ENCODE results near the gene GRAMD1A.
"Not testable (repeated sequence)": the region's sequence is repeated elsewhere in the genome, so short reads cannot be mapped to it uniquely, and the experiment has no call there.

Gene GRAMD1A

DNA sequence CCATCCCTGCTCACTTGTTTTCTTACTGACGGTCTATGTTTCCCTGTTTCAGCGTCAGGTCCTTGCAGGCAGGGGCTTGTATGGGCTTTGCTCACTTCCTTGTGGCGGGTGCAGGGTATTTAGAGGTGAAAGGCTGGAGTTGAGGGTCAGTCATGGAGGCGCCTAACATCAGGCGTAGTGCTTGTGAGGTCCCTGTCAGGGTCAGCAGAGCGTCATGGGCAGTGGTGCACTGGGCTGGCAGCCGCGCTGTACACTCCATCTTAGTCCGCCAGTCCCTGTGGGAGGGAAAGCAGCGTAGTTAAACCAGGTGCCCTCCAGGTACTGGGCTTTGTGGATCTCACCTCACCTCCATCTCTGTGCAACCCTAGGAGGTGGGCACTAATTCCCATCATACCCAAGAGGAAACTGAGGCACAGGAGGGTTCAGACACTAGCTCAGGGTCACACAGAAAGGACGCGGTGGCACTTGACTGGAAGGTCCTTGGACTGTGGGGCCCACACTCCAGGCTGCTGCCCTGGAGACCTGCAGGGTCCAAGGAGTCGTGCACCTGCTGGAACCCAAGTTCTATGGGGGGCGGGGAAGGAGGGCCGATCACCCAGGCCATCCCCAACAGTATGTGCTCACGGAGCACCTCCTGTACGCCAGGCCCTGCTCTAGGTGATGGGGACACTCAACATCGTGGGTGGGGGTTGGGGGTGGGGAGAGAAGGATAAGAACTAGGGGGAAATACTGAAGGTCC is 4.6 kb downstream of the GRAMD1A start:
- no peak for DNase-seq (ENCODE audit: low spot score)

DNA sequence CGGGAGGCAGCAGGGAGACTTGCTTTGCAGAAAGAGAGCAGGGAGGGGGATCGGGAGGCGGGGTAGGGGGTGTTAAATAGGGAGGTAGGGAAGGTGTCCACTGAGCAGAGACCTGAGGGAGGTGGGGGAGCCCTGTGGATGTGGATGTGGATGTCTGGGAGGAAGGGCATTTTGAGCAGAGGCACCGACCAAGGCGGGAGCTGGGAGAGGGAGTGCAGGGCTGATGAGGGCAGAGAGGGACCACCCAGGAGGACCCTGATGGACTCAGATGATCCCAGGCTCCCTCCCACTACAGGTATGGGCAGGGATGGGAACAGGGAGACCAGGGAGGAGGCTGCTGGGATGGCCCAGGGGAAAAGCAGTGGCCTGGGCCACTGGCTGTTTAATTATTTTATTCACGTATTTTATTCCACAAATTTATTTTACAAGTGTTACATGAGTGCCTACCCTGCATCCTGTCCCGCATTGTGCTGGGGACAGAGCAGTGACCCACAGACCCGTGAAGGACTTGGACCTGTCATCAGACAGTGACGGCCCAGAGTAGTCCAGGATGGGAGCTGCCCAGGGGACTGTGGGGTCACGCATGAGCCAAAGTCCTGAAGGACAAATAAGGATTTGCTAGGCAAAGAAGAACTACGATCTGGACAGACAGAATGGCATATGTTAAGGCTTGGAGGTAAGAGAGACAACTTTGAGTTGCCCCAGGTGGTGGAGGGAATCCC is 5.3 kb downstream of the GRAMD1A start:
- DNase-seq (ENCODE audit: low spot score) = no peak

DNA sequence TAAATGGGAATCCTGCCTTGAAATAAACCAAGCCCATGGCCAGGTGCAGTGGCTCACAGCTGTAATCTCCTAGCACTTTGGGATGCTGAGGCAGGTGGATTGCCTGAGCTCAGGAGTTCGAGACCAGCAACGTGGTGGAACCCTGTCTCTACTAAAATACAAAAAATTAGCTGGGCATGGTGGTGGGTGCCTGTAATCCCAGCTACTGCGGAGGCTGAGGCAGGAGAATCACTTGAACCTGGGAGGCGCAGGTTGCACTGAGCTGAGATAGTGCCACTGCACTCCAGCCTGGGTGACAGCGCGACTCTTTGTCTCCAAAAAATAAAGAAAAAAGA is 5.9 kb downstream of the GRAMD1A start:
- DNase-seq (ENCODE audit: low spot score) = not testable (repeated sequence)

DNA sequence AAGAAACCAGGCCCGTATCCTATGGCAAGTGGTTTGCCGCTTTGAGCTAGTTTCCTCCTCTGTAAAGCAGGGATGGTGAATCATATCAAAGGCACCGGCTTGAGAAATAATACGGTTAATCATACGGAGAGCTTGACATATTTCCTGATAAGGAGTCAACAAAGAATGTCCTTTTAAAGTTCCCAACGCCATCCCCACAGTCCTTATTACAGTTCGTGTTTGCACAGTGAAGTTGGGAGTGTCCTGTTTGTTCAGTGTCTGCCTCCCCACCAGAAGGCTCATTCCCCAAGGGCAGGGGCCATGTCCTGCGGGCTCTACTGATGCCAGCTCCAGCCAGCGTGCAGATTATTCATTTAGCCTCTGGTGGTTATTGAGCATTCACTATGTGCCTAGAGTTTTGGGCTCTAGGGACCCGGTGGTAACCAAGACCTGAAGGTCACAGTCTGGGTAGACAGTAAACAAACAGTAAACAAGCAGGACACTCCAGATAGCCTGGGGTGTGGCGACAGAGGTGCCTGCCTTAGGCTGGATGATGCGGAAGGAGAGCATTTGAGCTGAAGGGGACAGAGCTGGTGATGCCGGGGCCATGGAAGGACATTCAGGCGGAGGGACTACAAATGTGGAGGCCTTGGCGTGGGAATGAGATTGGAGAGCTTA is 6.3 kb downstream of the GRAMD1A start:
- DNase-seq (ENCODE audit: low spot score) = no peak

DNA sequence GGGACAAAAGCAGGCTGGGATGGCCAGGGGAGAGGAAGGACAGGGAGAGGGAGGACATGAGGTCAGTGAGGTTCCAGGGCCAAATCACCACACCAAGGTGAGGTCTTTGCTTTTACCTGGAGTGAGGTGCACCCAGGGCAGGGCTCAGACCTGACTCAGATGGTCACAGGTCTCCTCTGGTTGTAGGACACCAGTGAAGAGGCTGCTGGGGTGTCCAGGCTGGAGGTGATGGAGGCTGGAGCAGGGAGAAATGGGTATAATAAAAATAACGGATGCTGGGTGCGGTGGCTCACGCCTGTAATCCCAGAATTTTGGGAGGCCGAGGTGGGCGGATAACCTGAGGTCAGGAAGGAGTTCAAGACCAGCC is 6.9 kb downstream of the GRAMD1A start:
- no peak for DNase-seq (ENCODE audit: low spot score)

DNA sequence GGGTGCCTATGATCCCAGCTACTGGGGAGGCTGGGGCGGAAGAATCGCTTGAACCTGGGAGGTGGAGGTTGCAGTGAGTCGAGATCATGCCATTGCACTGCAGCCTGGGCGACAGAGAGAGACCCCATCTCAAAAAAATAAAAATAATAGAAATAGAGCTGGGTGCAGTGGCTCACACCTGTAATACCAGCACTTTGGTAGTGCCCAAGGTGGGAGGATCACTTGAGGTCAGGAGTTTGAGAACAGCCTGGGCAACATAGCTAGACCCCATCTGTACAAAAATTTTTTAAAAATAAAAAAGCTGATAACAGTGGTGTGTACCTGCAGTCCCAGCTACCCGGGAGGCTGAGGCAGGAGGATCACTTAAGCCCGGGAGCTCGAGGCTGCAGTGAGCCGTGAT is 7.3 kb downstream of the GRAMD1A start:
- DNase-seq (ENCODE audit: low spot score) = not testable (repeated sequence)

DNA sequence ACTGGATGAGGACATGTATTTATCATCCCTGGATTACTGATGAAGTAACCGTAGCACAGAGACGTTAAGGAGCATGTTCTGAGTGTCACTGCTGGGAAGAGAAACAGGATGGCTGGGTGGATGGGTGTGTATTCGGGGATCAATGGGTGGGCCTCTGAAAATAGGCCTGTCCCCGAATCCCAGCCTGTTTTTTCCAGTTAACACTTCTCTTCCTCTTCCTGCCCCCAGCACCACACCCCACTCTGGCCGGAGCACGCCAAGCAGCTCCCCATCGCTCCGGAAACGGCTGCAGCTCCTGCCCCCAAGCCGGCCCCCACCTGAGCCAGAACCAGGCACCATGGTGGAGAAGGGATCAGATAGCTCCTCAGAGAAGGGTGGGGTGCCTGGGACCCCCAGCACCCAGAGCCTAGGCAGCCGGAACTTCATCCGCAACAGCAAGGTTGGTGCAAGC is 8.8 kb downstream of the GRAMD1A start:
- no peak for DNase-seq (ENCODE audit: low spot score)

DNA sequence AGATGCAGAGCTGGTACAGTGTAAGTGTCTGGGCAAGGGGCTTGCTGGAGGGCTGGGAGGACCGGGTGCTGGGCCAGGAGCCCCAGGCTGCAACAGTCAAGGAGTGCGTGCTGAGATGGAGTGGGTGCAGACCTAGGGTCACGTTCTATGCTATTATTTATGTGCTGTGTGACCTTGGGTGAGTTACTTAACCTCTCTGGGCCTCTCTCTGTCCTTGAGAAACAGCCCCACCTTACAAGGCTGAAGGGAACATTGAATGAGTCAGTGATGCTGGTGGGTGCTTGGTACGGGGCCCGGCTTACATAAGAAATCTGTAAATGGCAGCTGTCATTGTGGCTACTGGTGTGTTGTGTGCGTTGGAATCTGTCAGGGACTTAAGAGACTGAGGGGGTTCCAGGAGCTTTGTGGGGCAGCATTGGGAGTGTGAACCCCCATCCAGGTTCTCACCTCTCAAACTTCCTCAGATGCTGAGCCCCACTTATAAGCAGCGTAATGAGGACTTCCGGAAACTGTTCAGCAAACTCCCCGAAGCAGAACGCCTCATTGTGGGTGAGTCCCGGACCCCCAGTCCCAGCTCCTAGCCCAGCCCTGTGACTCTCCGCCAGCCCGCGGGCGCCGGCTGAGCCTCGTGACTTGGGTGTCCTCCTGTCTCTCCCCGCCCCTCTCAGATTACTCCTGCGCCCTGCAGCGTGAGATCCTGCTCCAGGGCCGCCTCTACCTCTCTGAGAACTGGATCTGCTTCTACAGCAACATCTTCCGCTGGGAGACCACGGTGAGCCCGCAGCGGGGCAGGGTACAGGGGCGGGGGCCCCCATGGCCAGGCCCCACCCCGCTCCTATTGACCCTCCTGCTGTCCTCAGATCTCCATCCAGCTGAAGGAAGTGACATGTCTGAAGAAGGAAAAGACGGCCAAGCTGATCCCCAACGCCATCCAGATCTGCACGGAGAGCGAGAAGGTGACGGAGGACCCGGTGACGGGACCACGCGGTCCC is 9.6 kb downstream of the GRAMD1A start:
- DNase-seq (ENCODE audit: low spot score) = no peak

DNA sequence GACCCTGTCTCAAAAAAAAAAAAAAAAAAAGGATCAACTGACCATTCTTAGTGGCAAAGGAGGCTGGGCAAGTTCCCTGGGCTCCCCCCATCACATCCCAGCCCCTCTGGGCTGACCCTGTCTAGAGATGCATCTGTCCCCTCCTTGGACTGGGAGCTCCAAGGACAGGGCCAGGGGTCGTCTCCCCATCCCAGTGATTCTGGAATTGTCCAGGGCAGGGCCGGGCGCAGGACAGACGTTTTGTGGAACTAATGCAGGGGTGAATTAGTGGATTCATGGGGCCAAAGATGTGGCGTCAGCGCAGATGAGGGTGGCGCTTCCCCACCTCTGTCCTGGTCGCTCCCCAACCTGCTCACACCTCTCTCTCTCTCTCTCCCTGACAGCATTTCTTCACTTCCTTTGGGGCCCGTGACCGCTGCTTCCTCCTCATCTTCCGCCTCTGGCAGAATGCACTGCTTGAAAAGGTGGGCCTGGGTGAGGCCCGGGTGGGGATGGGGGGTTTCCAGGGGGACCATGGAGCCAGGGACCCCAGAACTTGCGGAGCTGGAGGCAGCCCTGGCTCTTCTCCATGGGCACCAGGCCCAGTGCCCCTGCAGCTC is 11.1 kb downstream of the GRAMD1A start:
- no peak for DNase-seq (ENCODE audit: low spot score)

DNA sequence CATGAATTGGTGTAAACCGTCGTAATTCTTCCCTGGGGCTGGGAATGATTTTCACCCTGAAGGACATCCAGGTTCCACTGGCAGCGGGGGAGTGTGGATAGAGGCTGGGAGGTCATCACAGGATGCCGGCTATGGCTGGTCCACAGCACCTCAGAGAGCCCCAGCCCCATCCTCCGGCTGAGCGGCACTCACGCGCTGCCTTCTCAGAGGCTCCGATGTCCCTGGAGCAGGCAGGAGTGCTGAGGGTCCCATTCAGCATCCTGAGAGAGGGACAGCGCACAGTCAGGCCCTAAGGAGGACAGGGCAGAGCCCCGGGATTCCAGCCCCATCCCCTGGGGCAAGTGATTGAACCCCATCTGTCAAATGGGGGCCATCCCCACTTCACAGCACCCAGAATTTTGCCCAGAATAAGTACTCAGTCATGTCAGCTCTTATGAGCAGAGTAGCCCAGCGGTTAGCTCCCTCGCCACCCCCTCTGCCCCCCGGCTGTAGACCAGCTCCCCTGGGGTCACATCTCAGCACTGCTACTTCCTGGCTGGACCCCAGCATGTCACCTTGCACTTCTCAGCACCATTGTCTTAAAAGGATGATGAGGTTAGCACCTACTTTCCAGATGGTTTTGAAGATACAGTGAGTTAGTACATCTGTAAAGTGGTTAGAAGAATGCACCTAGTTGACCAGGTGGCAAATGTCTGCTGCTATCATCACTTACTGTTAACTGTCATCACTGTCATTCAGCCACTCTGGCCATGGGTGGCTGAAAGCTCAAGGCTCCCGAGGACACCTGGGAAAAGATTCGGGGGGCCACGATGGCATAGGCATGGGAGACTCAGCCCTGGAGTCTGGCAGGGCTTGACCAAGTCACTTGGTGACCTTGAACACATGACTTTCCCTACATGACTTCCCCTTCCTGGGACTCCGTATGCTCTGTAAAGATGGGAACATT is 11.9 kb downstream of the GRAMD1A start:
- no peak for DNase-seq (ENCODE audit: low spot score)

DNA sequence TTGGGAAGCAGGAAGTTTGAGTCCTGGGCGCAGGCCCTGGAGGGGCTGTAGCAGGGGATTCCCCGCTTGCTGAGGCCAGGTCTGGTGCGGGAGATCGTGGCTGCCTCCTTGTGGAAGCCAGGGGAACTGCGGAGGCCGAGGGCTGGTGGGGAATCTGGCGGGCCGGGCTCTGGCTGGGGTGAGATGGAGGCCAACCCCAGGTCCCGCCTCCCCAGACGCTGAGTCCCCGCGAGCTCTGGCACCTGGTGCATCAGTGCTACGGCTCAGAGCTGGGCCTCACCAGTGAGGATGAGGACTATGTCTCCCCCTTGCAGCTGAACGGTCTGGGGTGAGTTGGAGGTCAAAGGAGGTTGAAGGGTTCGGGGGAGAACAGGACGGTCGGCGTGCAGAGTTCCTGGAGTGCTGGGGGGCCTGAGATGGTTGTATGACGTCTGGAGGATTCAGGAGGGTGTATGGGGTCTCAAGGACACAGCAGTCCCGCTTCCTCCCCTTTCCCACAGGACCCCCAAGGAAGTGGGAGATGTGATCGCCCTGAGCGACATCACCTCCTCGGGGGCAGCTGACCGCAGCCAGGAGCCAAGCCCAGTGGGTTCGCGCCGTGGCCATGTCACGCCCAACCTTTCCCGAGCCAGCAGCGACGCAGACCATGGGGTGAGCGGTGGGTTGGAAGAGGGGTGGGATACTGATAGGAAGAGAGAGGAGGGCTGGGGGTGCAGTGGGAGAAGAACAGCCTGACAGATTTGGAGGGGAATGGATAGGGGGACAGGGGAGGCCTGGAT is 13.1 kb downstream of the GRAMD1A start:
- no peak for DNase-seq (ENCODE audit: low spot score)

DNA sequence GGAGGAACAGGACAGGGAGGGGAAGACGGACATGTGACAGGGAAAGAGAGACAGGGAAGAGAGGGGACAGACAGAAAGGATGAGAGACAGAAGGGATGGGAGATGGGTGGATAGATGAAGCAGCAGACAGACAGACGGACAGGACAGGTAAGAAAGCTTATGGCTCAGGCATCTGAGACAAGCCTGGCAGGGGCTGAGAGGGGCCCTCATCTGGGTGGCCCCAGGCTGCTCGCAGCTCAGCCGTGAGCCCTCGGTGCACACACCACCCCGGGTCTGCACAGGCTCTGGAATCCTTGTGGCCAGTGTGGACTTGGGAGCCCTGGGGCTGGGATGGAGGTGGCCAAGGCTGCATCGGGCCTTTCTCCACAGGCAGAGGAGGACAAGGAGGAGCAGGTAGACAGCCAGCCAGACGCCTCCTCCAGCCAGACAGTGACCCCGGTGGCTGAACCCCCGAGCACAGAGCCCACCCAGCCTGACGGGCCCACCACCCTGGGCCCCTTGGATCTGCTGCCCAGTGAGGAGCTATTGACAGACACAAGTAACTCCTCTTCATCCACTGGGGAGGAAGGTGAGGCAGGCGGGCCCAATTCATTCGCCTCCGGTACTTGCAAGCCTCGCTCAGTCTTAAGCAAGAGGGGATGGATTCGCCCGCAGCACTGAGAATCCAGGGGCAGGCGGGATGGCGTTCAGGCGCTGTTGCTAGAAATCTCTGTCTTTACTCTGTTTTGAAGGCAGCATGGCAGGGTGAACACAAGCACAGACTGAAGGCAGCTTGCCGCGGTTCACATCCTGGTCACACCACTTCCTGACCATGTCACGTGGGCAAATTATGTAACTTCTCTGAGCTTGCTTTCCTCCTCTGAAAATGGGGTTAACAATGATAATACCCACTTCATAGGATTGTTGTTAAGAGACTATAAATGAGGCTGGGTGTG is 14.0 kb downstream of the GRAMD1A start:
- DNase-seq (ENCODE audit: low spot score) = no peak

DNA sequence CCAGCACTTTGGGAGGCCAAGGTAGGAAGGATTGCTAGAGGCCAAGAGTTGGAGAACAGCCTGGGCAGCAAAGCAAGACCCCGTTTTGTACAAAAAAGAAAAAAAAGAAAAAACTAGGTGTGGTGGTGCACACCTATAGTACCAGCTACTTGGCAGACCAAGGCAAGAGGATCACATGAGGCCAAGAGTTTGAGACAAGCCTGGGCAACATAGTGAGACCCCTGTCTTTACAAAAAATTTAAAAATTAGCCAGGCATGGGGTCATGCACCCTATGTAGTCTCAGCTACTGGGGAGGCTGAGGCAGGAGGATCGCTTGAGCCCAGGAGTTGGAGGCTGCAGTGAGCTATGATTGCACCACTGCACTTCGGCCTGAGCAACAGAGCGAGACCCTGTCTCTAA is 14.7 kb downstream of the GRAMD1A start:
- not testable (repeated sequence) for DNase-seq (ENCODE audit: low spot score)

DNA sequence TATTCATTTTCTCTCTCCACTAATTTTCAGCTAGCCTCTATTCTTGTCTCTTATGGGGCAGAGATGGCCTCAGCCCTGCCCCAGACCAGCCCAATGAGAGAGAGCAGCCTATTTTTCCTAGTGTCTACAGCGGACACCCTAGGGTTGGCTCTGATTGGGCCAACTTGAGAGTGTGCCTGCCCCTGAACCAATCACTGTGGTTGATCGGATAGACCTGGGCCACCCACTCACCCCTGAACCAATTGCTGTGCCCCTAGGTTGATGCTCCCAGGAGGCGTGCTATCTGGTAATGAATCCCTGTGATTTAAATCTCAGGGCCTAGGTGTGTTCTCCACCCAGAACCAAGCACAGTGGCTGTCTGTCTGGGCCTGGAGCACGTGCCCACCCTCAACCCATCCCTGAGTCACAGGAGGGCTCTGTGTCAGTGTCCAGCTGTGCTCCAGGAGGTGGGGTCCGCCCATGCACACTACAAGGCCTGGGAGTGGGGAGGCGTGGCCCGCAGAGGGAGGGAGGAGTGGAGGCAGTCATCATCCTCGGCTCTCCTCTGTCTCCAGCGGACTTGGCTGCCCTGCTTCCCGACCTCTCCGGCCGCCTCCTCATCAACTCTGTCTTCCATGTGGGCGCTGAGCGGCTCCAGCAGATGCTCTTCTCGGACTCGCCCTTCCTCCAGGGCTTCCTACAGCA is 15.3 kb downstream of the GRAMD1A start:
- DNase-seq (ENCODE audit: low spot score) = no peak

DNA sequence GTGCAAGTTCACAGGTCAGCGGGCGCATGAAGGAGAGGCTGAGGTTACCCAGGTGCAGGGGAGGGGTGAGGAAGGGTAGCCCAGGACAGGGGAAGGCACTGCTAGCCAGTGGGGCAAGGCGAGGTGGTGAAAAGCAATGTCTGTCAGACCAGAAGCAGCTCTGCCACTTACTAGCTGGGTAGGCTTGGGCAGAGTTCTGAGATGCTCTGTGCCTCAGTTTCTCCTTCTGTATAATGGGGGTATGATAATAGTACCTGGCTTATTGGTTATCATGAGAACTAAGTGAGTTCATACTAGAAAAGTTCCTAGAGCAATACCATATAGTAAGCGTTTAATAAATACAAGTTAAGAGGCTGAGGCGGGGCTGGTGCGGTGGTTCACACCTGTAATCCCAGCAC is 15.8 kb downstream of the GRAMD1A start:
- no peak for DNase-seq (ENCODE audit: low spot score)

DNA sequence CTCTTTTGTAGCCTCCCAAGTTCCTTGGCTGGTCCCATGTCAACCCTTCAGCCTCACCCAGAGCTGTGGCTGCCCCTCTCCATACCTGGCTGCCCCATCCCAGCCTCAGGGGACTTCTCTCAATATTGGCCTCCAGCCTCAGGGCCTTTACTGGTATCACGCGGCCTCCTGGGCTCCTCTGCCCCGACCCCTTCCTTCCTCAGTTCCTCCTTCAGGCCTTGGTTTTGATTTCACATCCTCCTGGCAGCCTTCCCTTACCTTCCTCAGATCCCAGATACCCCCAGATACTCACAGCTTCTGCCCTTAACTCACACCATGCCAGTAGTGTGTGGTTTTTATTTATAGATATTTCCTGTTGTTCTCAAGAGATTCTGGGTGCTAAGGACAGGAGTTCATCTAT is 17.4 kb downstream of the GRAMD1A start:
- peak; percentile 82 for DNase-seq (ENCODE audit: low spot score)

DNA sequence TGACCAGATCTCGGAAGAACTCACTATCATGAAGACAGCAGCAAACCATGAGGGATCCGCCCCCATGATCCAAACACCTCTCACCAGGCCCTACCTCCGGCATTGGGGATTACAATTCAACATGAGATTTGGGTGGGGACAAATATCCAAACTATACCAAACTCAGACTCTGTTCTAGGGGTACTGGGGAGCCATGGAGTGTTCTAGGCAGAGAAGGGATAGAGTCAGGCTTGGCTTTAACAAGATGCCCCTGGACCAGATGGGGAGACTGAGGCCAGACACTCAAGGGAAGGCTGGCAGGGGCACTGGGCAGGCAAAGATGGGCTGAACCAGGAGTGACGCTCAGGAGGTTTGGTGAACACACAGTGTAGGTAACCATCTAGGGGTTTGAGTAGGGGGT is 18.3 kb downstream of the GRAMD1A start:
- DNase-seq (ENCODE audit: low spot score) = no peak

DNA sequence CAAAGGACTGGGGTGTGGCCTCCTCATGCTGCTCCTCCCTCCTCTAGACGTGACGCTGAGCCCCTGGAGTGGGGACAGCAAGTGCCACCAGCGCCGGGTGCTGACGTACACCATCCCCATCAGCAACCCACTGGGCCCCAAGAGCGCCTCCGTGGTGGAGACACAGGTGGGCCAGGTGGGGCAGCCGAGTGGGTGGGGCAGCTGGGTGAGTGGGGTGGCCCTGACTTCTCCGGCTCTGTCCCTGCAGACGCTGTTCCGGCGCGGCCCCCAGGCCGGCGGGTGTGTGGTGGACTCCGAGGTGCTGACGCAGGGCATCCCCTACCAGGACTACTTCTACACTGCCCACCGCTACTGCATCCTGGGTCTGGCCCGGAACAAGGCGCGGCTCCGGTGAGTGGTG is 19.0 kb downstream of the GRAMD1A start:
- no peak for DNase-seq (ENCODE audit: low spot score)
